PFSK-1 (cell line): ENCODE results near the gene YLPM1.
A peak's percentile ranks its signal among the peaks of the same experiment; 100 is the strongest.

Source experiments
- FOXP2 ChIP-seq: optimal IDR thresholded peaks from 2 replicates; pipeline ENCODE3; 2011; ENCODE audit warnings: borderline replicate concordance, control low read depth, inconsistent platforms; ENCODE audit not compliant: insufficient read depth; ENCODE audit errors: extremely low read length, extremely low read depth
- POLR2AphosphoS5 ChIP-seq: IDR thresholded peaks from 2 replicates; pipeline ENCODE4 v1.6.1; 2012; ENCODE audit warnings: low read depth, mild to moderate bottlenecking, control low read depth, low read length, moderate library complexity
- SIN3A ChIP-seq: IDR thresholded peaks from 2 replicates; pipeline ENCODE4 v1.6.1; 2012; ENCODE audit warnings: mild to moderate bottlenecking, low read length, moderate library complexity, borderline replicate concordance; ENCODE audit not compliant: insufficient read depth
- TAF1 ChIP-seq: IDR thresholded peaks from 2 replicates; pipeline ENCODE4 v1.6.1; 2012; ENCODE audit warnings: low read length, control low read depth, borderline replicate concordance; ENCODE audit not compliant: insufficient read depth
- TF ChIP-seq, protein P1 (sequence below), 2 experiments: IDR thresholded peaks; 2 replicates each; pipeline versions ENCODE4 v1.6.1 to v1.8.0; 2011 to 2012; ENCODE audit warnings: low read depth in 2 of 2, low read length in 2 of 2, control low read depth in 1 of 2, inconsistent platforms in 1 of 2, mild to moderate bottlenecking in 1 of 2, moderate library complexity in 1 of 2; ENCODE audit not compliant: insufficient read depth in 1 of 2

YLPM1 gene

DNA sequence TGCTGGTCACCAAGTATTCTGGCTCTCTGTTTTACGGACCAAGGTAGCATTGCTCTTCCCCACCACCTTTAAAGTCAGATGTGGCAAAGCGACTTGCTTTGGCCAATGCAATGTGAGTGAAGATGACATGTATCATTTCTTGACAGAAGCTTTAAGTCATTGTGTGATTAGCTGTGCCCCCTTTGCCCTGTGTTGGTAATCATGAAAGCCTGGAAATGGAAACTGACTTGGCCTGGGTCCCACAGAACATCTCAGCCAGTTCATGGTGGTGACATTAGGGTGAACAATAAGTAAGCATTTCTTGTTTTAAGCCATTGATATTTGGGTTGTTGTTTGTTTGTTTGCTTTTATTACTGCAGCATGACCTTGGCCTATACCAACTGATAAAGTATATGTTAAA, 15.9 kb upstream of the YLPM1 start:
- TF ChIP-seq FOXP2 (no peak), POLR2AphosphoS5 (no peak), SIN3A (no peak), TAF1 (no peak)
- TF ChIP-seq, protein P1, sequence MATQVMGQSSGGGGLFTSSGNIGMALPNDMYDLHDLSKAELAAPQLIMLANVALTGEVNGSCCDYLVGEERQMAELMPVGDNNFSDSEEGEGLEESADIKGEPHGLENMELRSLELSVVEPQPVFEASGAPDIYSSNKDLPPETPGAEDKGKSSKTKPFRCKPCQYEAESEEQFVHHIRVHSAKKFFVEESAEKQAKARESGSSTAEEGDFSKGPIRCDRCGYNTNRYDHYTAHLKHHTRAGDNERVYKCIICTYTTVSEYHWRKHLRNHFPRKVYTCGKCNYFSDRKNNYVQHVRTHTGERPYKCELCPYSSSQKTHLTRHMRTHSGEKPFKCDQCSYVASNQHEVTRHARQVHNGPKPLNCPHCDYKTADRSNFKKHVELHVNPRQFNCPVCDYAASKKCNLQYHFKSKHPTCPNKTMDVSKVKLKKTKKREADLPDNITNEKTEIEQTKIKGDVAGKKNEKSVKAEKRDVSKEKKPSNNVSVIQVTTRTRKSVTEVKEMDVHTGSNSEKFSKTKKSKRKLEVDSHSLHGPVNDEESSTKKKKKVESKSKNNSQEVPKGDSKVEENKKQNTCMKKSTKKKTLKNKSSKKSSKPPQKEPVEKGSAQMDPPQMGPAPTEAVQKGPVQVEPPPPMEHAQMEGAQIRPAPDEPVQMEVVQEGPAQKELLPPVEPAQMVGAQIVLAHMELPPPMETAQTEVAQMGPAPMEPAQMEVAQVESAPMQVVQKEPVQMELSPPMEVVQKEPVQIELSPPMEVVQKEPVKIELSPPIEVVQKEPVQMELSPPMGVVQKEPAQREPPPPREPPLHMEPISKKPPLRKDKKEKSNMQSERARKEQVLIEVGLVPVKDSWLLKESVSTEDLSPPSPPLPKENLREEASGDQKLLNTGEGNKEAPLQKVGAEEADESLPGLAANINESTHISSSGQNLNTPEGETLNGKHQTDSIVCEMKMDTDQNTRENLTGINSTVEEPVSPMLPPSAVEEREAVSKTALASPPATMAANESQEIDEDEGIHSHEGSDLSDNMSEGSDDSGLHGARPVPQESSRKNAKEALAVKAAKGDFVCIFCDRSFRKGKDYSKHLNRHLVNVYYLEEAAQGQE (IDR thresholded peaks at IDR 0.05; ENCODE audit: insufficient read depth in 1 of 2, low read depth in 2 of 2, low read length in 2 of 2) = no peak

DNA sequence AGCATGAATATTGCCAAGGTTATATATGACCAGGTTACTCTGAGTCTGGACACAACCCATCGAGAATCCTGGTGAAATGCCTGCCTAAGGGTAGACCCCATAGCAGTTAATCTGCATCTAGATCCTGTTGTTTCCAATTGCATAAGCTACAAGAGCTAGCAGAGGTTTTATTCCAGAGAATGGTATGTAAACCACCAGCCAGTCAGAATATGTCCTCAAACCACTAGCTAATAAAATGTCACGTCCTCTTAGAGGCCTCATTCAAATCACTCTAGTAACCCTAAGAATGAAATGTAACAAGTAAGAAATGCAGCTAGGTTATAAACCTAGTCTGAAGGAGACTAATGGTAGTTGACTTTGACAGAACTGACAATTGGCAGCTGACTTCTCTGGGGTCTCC, 9.0 kb upstream of the YLPM1 start:
- TF ChIP-seq, protein P1 (IDR thresholded peaks at IDR 0.05; ENCODE audit: insufficient read depth in 1 of 2, low read depth in 2 of 2, low read length in 2 of 2) = no peak
- TF ChIP-seq TAF1 (no peak), POLR2AphosphoS5 (no peak), SIN3A (no peak), FOXP2 (no peak)

DNA sequence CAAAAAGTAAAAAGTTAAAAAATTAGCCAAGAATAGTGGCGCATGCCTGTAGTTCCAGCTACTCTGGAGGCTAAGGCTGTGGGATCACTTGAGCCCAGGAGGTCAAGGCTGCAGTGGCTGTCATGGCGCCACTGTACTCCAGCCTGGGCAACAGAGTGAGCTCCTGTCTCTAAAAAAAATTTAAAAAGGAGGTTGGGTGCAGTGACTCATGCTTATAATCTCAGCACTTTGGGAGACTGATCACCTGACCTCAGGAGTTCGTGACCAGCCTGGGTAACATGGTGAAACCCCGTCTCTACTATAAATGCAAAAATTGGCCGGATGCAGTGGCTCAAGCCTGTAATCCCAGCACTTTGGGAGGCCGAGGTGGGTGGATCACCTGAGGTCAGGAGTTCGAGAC, 8.2 kb upstream of the YLPM1 start:
- TF ChIP-seq TAF1 = no peak
- TF ChIP-seq FOXP2 = no peak
- TF ChIP-seq SIN3A = no peak
- no peak for TF ChIP-seq POLR2AphosphoS5
- TF ChIP-seq, protein P1 (IDR thresholded peaks at IDR 0.05; ENCODE audit: insufficient read depth in 1 of 2, low read depth in 2 of 2, low read length in 2 of 2) = no peak

DNA sequence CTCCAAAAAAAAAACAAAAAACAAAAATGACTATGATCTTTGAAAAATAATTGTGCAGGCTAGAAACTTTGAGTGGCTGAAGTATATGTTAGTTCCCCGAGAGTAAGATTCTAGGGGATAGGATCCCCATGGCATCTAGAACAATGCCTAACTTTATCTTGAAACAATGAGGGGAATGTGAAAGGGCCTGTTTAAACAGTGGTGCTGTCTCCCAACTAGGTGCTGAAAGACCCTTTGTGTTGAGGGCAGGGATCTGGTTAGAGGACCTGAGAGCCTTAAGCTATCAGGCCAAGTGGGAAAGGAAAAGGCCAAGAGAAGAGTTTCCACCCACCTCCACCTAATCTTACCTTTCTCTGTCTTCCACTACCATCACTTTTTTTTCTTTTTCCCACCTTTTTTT, 6.8 kb upstream of the YLPM1 start:
- no peak for TF ChIP-seq SIN3A
- TF ChIP-seq, protein P1 (IDR thresholded peaks at IDR 0.05; ENCODE audit: insufficient read depth in 1 of 2, low read depth in 2 of 2, low read length in 2 of 2) = 0 out of 4 replicates have a peak, but pooled peaks of 1 of the 2 experiments have one; percentile 38

DNA sequence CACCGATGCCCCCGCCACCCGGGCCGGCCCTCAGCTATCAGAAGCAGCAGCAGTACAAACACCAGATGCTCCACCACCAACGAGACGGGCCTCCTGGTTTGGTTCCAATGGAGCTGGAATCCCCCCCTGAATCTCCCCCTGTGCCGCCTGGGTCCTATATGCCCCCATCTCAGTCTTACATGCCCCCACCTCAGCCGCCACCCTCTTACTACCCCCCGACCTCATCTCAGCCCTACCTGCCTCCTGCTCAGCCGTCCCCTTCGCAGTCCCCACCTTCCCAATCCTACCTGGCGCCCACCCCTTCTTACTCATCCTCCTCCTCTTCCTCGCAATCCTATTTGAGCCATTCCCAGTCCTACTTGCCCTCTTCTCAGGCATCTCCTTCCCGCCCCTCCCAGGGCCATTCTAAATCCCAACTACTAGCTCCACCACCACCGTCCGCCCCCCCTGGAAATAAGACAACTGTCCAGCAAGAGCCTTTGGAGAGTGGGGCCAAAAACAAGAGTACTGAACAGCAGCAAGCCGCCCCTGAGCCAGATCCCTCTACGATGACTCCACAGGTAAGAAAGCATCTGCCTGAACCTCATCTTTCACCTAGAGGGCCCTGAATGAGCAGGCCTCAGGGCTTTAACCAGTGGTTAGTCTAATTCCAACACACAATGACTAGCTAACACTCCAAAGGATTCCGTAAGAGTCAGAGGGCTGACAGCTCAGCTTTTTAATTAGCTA, 851 bp downstream of the YLPM1 start:
- TF ChIP-seq FOXP2 (no peak), TAF1 (no peak), POLR2AphosphoS5 (no peak), SIN3A (no peak)
- TF ChIP-seq, protein P1 (IDR thresholded peaks at IDR 0.05; ENCODE audit: insufficient read depth in 1 of 2, low read depth in 2 of 2, low read length in 2 of 2) = no peak
